K562 (cell line): ENCODE data around the gene AP3S1. TPM values are rescaled to one million over a fixed set of nuclear protein-coding genes. Genes with fewer than 3 reads are reported as not detected.

Experiments used
- ATAC-seq: fragments of 200-7000 bp; cut with Tn5 transposase; 3 replicates; pipeline ENCODE4 v1.9.1; 2020; ENCODE audit warnings: moderate library complexity
- BruUV-seq: library from RNA; stranded (reverse); fragments of 400-500 nt; replicated peaks from 2 replicates; lab custom pipeline; 2021; lab: Mats Ljungman, UMichigan
- CTCF ChIA-PET: fragments of 300-600 bp; formaldehyde crosslinking; extraction: SDS; loops from one replicate; lab custom pipeline; 2021; ENCODE audit warnings: low intra/inter-chr PET ratio; lab: Yijun Ruan, JAX
- POLR2A ChIA-PET: fragments of 300-600, 350-650 bp; sonication (Branson Sonifier 250); formaldehyde crosslinking; extraction: SDS; loops from one replicate; lab custom pipeline; 2021; ENCODE audit warnings: antibody characterized with exemption, inconsistent platforms; lab: Yijun Ruan, JAX
- DNase-seq, 4 experiments: peaks; one replicate each; pipeline versions ENCODE4 v3.0.0 to v3.0.0-alpha.2; 2011 to 2018; ENCODE audit warnings: low spot score in 3 of 4, mixed read lengths in 3 of 4; ENCODE audit errors: extremely low read depth in 1 of 4
- FAIRE-seq: peaks from 2 replicates; lab custom pipeline; 2011; peaks lifted over from hg19 to GRCh38; lab: Jason Lieb, UNC
- H2AFZ ChIP-seq: 2 replicates; pipeline ENCODE4 v1.6.0; 2011; ENCODE audit warnings: low read depth, low read length, control low read depth, inconsistent platforms
- H3K27ac ChIP-seq: fragments of 200-600 bp; 3 replicates; pipeline ENCODE4 v1.8.0; 2011; ENCODE audit warnings: low read depth, mild to moderate bottlenecking, control low read depth, inconsistent platforms, low read length, moderate library complexity, mixed read lengths; ENCODE audit errors: extremely low read depth
- H3K27me3 ChIP-seq, 2 experiments: fragments of 300-600 bp in 1 of 2; 2 replicates in 1 of 2; 3 replicates in 1 of 2; pipeline versions ENCODE4 v1.6.0 to v1.8.0; 2011; ENCODE audit warnings: inconsistent platforms in 2 of 2, low read length in 2 of 2, mild to moderate bottlenecking in 1 of 2, mixed read lengths in 1 of 2, moderate library complexity in 1 of 2; ENCODE audit not compliant: control insufficient read depth in 2 of 2, insufficient read depth in 2 of 2
- H3K36me3 ChIP-seq: fragments of 300-600 bp; 3 replicates; pipeline ENCODE4 v1.8.0; 2011; ENCODE audit warnings: mild to moderate bottlenecking, low read length, inconsistent platforms; ENCODE audit not compliant: control insufficient read depth, insufficient read depth
- H3K4me1 ChIP-seq, 2 experiments: fragments of 200-600 bp in 1 of 2; replicated peaks in 1 of 2; 2 replicates in 1 of 2; 3 replicates in 1 of 2; pipeline versions ENCODE4 v1.5.1 to v1.8.0; 2011; ENCODE audit warnings: inconsistent platforms in 2 of 2, low read length in 2 of 2, mild to moderate bottlenecking in 1 of 2, mixed read lengths in 1 of 2, moderate library complexity in 1 of 2; ENCODE audit not compliant: control insufficient read depth in 2 of 2, insufficient read depth in 2 of 2
- H3K4me2 ChIP-seq: 2 replicates; pipeline ENCODE4 v1.6.1; 2011; ENCODE audit warnings: low read length, control low read depth, inconsistent platforms, mixed read lengths; ENCODE audit not compliant: insufficient read depth
- H3K4me3 ChIP-seq: fragments of 200-600 bp; sonication (generic), shearing (Covaris generic); 2 replicates; pipeline ENCODE4 v1.5.1; 2016; ENCODE audit warnings: control low read depth, inconsistent platforms
- H3K79me2 ChIP-seq: fragments of 200-600 bp; 3 replicates; pipeline ENCODE4 v1.8.0; 2011; ENCODE audit warnings: low read length, inconsistent platforms; ENCODE audit not compliant: control insufficient read depth, insufficient read depth
- H3K9ac ChIP-seq, 2 experiments: 2 replicates each; pipeline versions ENCODE4 v1.6.0 to v1.6.1; 2011; ENCODE audit warnings: low read depth in 2 of 2, low read length in 2 of 2, control low read depth in 1 of 2, inconsistent platforms in 1 of 2, mild to moderate bottlenecking in 1 of 2, mixed read lengths in 1 of 2; ENCODE audit not compliant: insufficient read depth in 1 of 2
- H3K9me1 ChIP-seq: one replicate; pipeline ENCODE4 v1.6.0; 2011; ENCODE audit warnings: inconsistent platforms, mild to moderate bottlenecking, low read length, moderate library complexity; ENCODE audit not compliant: control insufficient read depth, insufficient read depth
- H3K9me3 ChIP-seq: replicated peaks from 2 replicates; pipeline ENCODE4 v1.5.1; 2011; ENCODE audit warnings: low read depth, low read length, inconsistent platforms; ENCODE audit not compliant: control insufficient read depth, insufficient read depth
- H4K20me1 ChIP-seq: replicated peaks from 2 replicates; pipeline ENCODE4 v1.6.1; 2011; ENCODE audit warnings: low read length, inconsistent platforms, mixed read lengths; ENCODE audit not compliant: control insufficient read depth, insufficient read depth
- BCLAF1 ChIP-seq, 2 experiments: fragments of 450-650 bp in 1 of 2; IDR thresholded peaks; 2 replicates each; pipeline ENCODE4 v1.6.1; 2011 to 2017; ENCODE audit warnings: low read depth in 2 of 2, antibody characterized with exemption in 1 of 2, borderline replicate concordance in 1 of 2, low read length in 1 of 2, mild to moderate bottlenecking in 1 of 2, mixed read lengths in 1 of 2; ENCODE audit not compliant: control insufficient read depth in 1 of 2
- CREB3L1 ChIP-seq: fragments of 450-650 bp; IDR thresholded peaks from 2 replicates; pipeline ENCODE4 v1.6.1; 2014; ENCODE audit warnings: low read depth, mild to moderate bottlenecking, moderate library complexity, borderline replicate concordance
- ETS2 ChIP-seq: IDR thresholded peaks from 2 replicates; pipeline ENCODE4 v1.6.1; 2016; ENCODE audit warnings: borderline replicate concordance, missing genetic modification characterization, mild to moderate bottlenecking, moderate library complexity, missing compliant biosample characterization; ENCODE audit not compliant: poor library complexity, severe bottlenecking
- NFE2 ChIP-seq: IDR thresholded peaks from 2 replicates; pipeline ENCODE4 v1.6.1; 2014; ENCODE audit warnings: antibody characterized with exemption, low read depth
- NFYB ChIP-seq: IDR thresholded peaks from 2 replicates; pipeline ENCODE4 v1.6.1; 2011; ENCODE audit warnings: mild to moderate bottlenecking, moderate library complexity; ENCODE audit not compliant: insufficient read length; ENCODE audit errors: extremely low read depth
- PRDM10 ChIP-seq: fragments of 450-650 bp; IDR thresholded peaks from 2 replicates; pipeline ENCODE4 v1.6.1; 2018; ENCODE audit not compliant: partially characterized antibody
- SAFB ChIP-seq: fragments of 200-400 bp; formaldehyde crosslinking; IDR thresholded peaks from 2 replicates; pipeline ENCODE4 v1.6.1; 2017; ENCODE audit warnings: low read depth, low read length, borderline replicate concordance
- SLC30A9 ChIP-seq: fragments of 250-450 bp; sonication (Bioruptor Pico); IDR thresholded peaks from 2 replicates; pipeline ENCODE4 v1.8.0; 2022; ENCODE audit warnings: mild to moderate bottlenecking, moderate library complexity
- STAG1 ChIP-seq: sonication (generic); formaldehyde crosslinking; IDR thresholded peaks from 2 replicates; pipeline ENCODE4 v1.5.0; 2020; ENCODE audit warnings: missing genetic modification reagents, borderline replicate concordance
- TCFL5 ChIP-seq: fragments of 250-450 bp; sonication (Bioruptor Pico); conservative IDR thresholded peaks from 2 replicates; pipeline ENCODE4 v1.6.1; 2021; ENCODE audit warnings: mild to moderate bottlenecking, moderate library complexity, matching md5 sums
- ZNF165 ChIP-seq: fragments of 250-450 bp; sonication (Bioruptor Pico); IDR thresholded peaks from 2 replicates; pipeline ENCODE4 v1.4.0; 2020; ENCODE audit warnings: borderline replicate concordance
- ZNF77 ChIP-seq: fragments of 250-450 bp; sonication (Bioruptor Pico); IDR thresholded peaks from 2 replicates; pipeline ENCODE4 v1.5.0; 2020
- WGBS: fragments of 100-300 bp; shearing (Covaris generic); methylation state at CpG from one replicate; pipeline ENCODE4 v1.1.6; 2016; ENCODE audit warnings: low coverage, mixed read lengths; ENCODE audit not compliant: insufficient coverage; ENCODE audit errors: missing lambda C conversion rate; 5-methylcytosine and 5-hydroxymethylcytosine counted together
- in situ Hi-C: fragments of 300-500 bp; cut with MboI; formaldehyde crosslinking; loops from 4 replicates; pipeline ENCODE4 v1.15.0; 2018; ENCODE audit warnings: inconsistent platforms, mixed read lengths
- intact Hi-C: fragments of 100-400 bp; cut with micrococcal nuclease; formaldehyde crosslinking; loops from 2 replicates; pipeline ENCODE4 v1.14.2; 2022
- polyA plus RNA-seq, 8 experiments: library from polyadenylated mRNA; depleted of rRNA in 4 of 8; stranded (reverse) in 5 of 8; unstranded in 3 of 8; fragments of >200 nt; fragmentation: Nextera tagmentation in 2 of 8; fragmentation: Illumina TruSeq in 1 of 8; extraction: Ambion mirVana in 2 of 8; extraction: Trizol in 1 of 8; gene quantifications; 2 replicates each; pipeline versions ENCODE4 v1.2.1 to v1.2.3, GENCODE V29; 2011 to 2014; ENCODE audit warnings: inconsistent platforms in 1 of 8, missing spikeins in 1 of 8
- total RNA-seq, 7 experiments: library from RNA; depleted of rRNA in 6 of 7; stranded (reverse); fragments of >200 nt in 6 of 7; fragmentation: Illumina TruSeq in 2 of 7; extraction: Trizol in 2 of 7; gene quantifications; 2 replicates each; pipeline versions ENCODE4 v1.2.1 to v1.2.3, GENCODE V29; 2011 to 2021; ENCODE audit warnings: low replicate concordance in 1 of 7

The AP3S1 gene
- total and polyA plus RNA-seq, 9 of the 15 experiments (the other 6 are each of a cell fraction or from before 2014, with no cell fraction given), result 46.1 to 106 (median 67.3) TPM

GRCh38 chr5:115796656-115797055 lies 45.1 kb upstream of the AP3S1 start:
- intact Hi-C loops (no loop called here), in situ Hi-C loops (no loop called here)
- DNase-seq (no peak), FAIRE-seq (no peak), ATAC-seq (no peak)
- Histone ChIP-seq H3K9me1 (no peaks in the 10 kb centered on the region), H2AFZ (no peak overlapping the region), H3K4me1 (no peaks in the 10 kb centered on the region), H3K4me3 (no peak overlapping the region), H3K9me3 (no peaks in the 10 kb centered on the region), H4K20me1 (no peaks in the 10 kb centered on the region), H3K36me3 (no peaks in the 10 kb centered on the region), H3K27me3 (no peaks in the 10 kb centered on the region; a peak in 1 of 5 replicates), H3K4me2 (no peak overlapping the region), H3K79me2 (no peaks in the 10 kb centered on the region), H3K27ac (no peak overlapping the region), H3K9ac (no peak overlapping the region)
- POLR2A ChIA-PET, result no interaction called here
- CTCF ChIA-PET, result interaction anchor here (0.6 kb wide), 1 partner anchor 1431 kb away, joined by 5 read pairs; no protein-coding TSS in a partner anchor
- WGBS, result 0% methylated on average over 3 of the region's 3 CpGs
- no TSS peak for BruUV-seq
- TF ChIP-seq CREB3L1, result no peak
- no peak for TF ChIP-seq TCFL5 (CRISPR knock-in tag)
- no peak for TF ChIP-seq SLC30A9 (CRISPR knock-in tag)
- TF ChIP-seq NFYB, result no peak
- TF ChIP-seq ZNF165, result no peak
- no peak for TF ChIP-seq PRDM10
- no peak for TF ChIP-seq ZNF77 (CRISPR knock-in tag)
- TF ChIP-seq BCLAF1 (IDR thresholded peaks at IDR 0.05; ENCODE audit: borderline replicate concordance in 1 of 2, control insufficient read depth in 1 of 2, low read depth in 2 of 2, low read length in 1 of 2), result no peak
- no peak for TF ChIP-seq ETS2 (tag)
- no peak for TF ChIP-seq STAG1
- TF ChIP-seq NFE2, result no peak
- no peak for TF ChIP-seq SAFB
